Activated CD4-positive, alpha-beta memory T cell treated with anti-CD3 and anti-CD28 coated beads for 36 hours (primary cell): ENCODE data around the gene KLF2. TPM values are rescaled to one million over a fixed set of nuclear protein-coding genes. Genes with fewer than 3 reads are reported as not detected.

Source experiments
- total RNA-seq, 2 experiments: library from RNA; stranded (reverse); gene quantifications; one replicate each; pipeline ENCODE4 v1.2.3, GENCODE V29; 2021

KLF2 gene
- total RNA-seq, 2 experiments from 2014 or later = 1.7 TPM

Other genes starting within 250 kb of the KLF2 start
- 100 to 1,000 TPM; 497 to 515 TPM for gene TPM4, start 248.3 kb upstream of the KLF2 start, total RNA-seq
- gene RAB8A, start 212.9 kb upstream of the KLF2 start, total RNA-seq = 100 to 1,000 TPM; 146 to 154 TPM
- 10 to 100 TPM; 23.6 to 26.1 TPM for gene HSH2D, start 181.1 kb upstream of the KLF2 start, total RNA-seq
- not detected for gene CIB3, start 151.3 kb upstream of the KLF2 start, total RNA-seq
- 10 to 100 TPM; 43.8 to 44.3 TPM for gene FAM32A, start 139.4 kb upstream of the KLF2 start, total RNA-seq
- 100 to 1,000 TPM; 100 to 113 TPM for gene AP1M1, start 126.9 kb upstream of the KLF2 start, total RNA-seq
- gene EPS15L1, start 147.1 kb downstream of the KLF2 start, total RNA-seq = 10 to 100 TPM; 25.9 to 27.3 TPM
- not detected for gene CALR3, start 171.3 kb downstream of the KLF2 start, total RNA-seq
- 1 to 10 TPM; 2.2 to 2.6 TPM for gene C19orf44, start 171.6 kb downstream of the KLF2 start, total RNA-seq
- gene CHERP, start 217.6 kb downstream of the KLF2 start, total RNA-seq = 10 to 100 TPM; 50.8 TPM
- gene SLC35E1, start 247.6 kb downstream of the KLF2 start, total RNA-seq = 10 to 100 TPM; 42.0 to 46.0 TPM